Liver (tissue), 3 donors: ENCODE measurements around the gene STN1.

Experiments
- REST ChIP-seq: IDR thresholded peaks from 2 replicates; pipeline ENCODE4 v1.6.1; 2016; ENCODE audit warnings: antibody characterized with exemption, mild to moderate bottlenecking
- RXRA ChIP-seq, 2 donors: IDR thresholded peaks; 2 replicates each; pipeline ENCODE4 v1.6.1; 2017 to 2018; ENCODE audit warnings: antibody characterized with exemption in 2 of 2, mild to moderate bottlenecking in 1 of 2
- TF ChIP-seq, protein P1 (sequence below): fragments of 150-350 bp; IDR thresholded peaks from 2 replicates; pipeline ENCODE4 v1.5.1; 2017; ENCODE audit warnings: improper control_type of control experiment, low read depth, low read length; ENCODE audit not compliant: missing input control
- donor health status: healthy.
- donor health status: healthy.

GRCh38 chr10:103888113-103888841, 29.7 kb downstream of the STN1 start:
- TF ChIP-seq RXRA (IDR thresholded peaks at IDR 0.05) (no peak), REST (no peak)
- TF ChIP-seq, protein P1, sequence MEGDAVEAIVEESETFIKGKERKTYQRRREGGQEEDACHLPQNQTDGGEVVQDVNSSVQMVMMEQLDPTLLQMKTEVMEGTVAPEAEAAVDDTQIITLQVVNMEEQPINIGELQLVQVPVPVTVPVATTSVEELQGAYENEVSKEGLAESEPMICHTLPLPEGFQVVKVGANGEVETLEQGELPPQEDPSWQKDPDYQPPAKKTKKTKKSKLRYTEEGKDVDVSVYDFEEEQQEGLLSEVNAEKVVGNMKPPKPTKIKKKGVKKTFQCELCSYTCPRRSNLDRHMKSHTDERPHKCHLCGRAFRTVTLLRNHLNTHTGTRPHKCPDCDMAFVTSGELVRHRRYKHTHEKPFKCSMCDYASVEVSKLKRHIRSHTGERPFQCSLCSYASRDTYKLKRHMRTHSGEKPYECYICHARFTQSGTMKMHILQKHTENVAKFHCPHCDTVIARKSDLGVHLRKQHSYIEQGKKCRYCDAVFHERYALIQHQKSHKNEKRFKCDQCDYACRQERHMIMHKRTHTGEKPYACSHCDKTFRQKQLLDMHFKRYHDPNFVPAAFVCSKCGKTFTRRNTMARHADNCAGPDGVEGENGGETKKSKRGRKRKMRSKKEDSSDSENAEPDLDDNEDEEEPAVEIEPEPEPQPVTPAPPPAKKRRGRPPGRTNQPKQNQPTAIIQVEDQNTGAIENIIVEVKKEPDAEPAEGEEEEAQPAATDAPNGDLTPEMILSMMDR, result peak; percentile 81
